ENCODE measurements around the gene TBC1D2.

DNA sequence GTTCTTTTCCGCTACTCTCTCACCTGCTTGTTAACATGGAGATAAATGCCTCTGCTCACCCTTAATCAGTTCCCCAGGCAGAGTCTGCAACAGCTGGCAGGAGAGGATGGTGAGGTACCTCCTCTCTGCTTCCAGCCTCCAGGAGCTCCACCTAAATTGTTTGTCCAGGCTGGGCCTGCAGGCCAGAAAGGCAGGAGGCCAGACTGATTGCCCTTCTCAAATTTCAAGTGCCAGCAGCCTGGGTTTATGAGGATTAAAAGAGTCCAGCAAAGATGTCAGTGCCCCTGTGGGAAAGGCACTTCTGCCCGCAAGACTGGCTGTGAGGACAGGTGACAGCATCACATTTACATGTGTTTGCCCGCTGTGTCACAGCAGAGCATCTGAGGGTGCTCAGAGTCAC lies 82.8 kb downstream of the TBC1D2 start:
- TF ChIP-seq POLR2AphosphoS5 (IDR thresholded peaks at IDR 0.05): no peak
- TF ChIP-seq, protein P1, sequence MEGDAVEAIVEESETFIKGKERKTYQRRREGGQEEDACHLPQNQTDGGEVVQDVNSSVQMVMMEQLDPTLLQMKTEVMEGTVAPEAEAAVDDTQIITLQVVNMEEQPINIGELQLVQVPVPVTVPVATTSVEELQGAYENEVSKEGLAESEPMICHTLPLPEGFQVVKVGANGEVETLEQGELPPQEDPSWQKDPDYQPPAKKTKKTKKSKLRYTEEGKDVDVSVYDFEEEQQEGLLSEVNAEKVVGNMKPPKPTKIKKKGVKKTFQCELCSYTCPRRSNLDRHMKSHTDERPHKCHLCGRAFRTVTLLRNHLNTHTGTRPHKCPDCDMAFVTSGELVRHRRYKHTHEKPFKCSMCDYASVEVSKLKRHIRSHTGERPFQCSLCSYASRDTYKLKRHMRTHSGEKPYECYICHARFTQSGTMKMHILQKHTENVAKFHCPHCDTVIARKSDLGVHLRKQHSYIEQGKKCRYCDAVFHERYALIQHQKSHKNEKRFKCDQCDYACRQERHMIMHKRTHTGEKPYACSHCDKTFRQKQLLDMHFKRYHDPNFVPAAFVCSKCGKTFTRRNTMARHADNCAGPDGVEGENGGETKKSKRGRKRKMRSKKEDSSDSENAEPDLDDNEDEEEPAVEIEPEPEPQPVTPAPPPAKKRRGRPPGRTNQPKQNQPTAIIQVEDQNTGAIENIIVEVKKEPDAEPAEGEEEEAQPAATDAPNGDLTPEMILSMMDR (IDR thresholded peaks at IDR 0.05): no peak

Measured in upper lobe of left lung (tissue), 4 donors.